Measurements from ENCODE around the gene FOXO1. TPM values are rescaled to one million over a fixed set of nuclear protein-coding genes. Genes with fewer than 3 reads are reported as not detected.

Gene FOXO1
- total and polyA plus RNA-seq, 12 donors: 3.4 to 31.2 (median 15.8) TPM

DNA sequence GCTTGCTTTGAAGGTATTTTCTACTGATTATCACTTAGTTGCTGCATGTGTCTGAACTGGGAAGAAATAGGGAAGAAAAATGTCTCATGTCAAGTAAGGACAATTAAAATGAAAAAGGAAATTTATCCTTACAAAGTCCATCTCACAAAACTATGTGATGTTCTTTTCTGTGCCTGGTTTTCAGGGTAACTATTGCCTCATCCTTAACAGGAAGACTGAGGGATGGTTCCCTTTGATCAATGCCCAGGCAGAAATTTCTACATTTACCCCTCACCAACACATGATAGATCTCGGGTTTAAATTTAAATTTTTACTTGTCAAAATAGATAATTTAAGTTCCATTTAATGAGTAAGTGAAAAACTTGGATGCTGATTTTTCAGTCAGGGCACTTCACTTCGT is 3.9 kb upstream of the FOXO1 start:
- Histone ChIP-seq H3K9me3 (no peaks in the 10 kb centered on the region), H3K27me3 (no peaks in the 10 kb centered on the region), H3K36me3 (no peaks in the 10 kb centered on the region), H3K27ac (no peak overlapping the region), H3K4me3 (no peak overlapping the region), H3K4me1 (peaks cover 0 to 22% (median 13%) of the 10 kb centered on the region in 9 donors)
- DNase-seq: no peak
- intact Hi-C loops (cut with DNase I): no loop called here
- no peak for ATAC-seq
- 87 to 91% methylated on average over 2 of the region's 2 CpGs for WGBS, 2 donors
- TF ChIP-seq, protein P1, sequence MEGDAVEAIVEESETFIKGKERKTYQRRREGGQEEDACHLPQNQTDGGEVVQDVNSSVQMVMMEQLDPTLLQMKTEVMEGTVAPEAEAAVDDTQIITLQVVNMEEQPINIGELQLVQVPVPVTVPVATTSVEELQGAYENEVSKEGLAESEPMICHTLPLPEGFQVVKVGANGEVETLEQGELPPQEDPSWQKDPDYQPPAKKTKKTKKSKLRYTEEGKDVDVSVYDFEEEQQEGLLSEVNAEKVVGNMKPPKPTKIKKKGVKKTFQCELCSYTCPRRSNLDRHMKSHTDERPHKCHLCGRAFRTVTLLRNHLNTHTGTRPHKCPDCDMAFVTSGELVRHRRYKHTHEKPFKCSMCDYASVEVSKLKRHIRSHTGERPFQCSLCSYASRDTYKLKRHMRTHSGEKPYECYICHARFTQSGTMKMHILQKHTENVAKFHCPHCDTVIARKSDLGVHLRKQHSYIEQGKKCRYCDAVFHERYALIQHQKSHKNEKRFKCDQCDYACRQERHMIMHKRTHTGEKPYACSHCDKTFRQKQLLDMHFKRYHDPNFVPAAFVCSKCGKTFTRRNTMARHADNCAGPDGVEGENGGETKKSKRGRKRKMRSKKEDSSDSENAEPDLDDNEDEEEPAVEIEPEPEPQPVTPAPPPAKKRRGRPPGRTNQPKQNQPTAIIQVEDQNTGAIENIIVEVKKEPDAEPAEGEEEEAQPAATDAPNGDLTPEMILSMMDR (IDR thresholded peaks at IDR 0.05): no peak

GRCh38 chr13:40668335-40668734 is 1.9 kb upstream of the FOXO1 start:
- peak overlapping the region in 5 of 10 donors; percentile 85 to 99 (median 97) for H3K27ac ChIP-seq
- H3K9me3 ChIP-seq: no peaks in the 10 kb centered on the region
- peaks cover 0 to 29% (median 20%) of the 10 kb centered on the region in 9 donors for H3K4me1 ChIP-seq
- TF ChIP-seq, protein P1 (IDR thresholded peaks at IDR 0.05): peak in 8 of 9 donors; percentile 10 to 60 (median 52)
- intact Hi-C loops (cut with DNase I): loop anchor here in 9 of 10 donors (5.0 to 10.0 kb wide), 15 partner anchors 81 to 601 kb away; no protein-coding TSS in a partner anchor
- DNase-seq (peak; percentile 38 to 42), ATAC-seq (peak in 6 of 8 donors; percentile 2 to 22 (median 14))
- no peaks in the 10 kb centered on the region for H3K27me3 ChIP-seq
- no peaks in the 10 kb centered on the region for H3K36me3 ChIP-seq
- peak overlapping the region in 4 of 10 donors; percentile 13 to 94 (median 86) for H3K4me3 ChIP-seq
- WGBS, 2 donors: 30 to 47% methylated on average over 11 of the region's 11 CpGs

DNA sequence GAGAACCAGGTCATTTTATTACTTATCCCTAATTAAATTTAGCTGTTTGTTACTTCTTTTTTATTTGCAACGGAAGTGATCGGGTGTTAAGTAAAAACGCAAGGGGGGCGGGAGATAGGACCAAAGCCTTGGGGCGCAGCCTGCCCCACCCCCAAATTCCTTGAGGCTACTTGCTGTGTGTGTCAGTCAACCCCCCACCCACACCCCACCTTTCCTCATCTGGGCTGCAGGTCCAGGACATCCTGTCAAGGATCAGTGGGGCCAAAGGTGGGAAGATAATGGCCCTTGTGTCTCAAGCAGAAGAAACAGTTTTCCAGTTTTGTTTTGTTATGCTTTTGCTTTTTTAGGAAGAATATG is 1.2 kb upstream of the FOXO1 start:
- Histone ChIP-seq H3K4me1 (peaks cover 0 to 36% (median 28%) of the 10 kb centered on the region in 9 donors), H3K27me3 (no peaks in the 10 kb centered on the region), H3K9me3 (no peaks in the 10 kb centered on the region), H3K36me3 (no peaks in the 10 kb centered on the region), H3K4me3 (peak overlapping the region; percentile 81 to 97 (median 92)), H3K27ac (peak overlapping the region; percentile 85 to 99 (median 98))
- intact Hi-C loops (cut with DNase I): loop anchor here in 9 of 10 donors (5.0 to 10.0 kb wide), 15 partner anchors 80 to 600 kb away; no protein-coding TSS in a partner anchor
- ATAC-seq (no peak), DNase-seq (peak; percentile 19 to 33)
- 29 to 31% methylated on average over 5 of the region's 5 CpGs for WGBS, 2 donors
- TF ChIP-seq, protein P1 (IDR thresholded peaks at IDR 0.05): no peak

DNA sequence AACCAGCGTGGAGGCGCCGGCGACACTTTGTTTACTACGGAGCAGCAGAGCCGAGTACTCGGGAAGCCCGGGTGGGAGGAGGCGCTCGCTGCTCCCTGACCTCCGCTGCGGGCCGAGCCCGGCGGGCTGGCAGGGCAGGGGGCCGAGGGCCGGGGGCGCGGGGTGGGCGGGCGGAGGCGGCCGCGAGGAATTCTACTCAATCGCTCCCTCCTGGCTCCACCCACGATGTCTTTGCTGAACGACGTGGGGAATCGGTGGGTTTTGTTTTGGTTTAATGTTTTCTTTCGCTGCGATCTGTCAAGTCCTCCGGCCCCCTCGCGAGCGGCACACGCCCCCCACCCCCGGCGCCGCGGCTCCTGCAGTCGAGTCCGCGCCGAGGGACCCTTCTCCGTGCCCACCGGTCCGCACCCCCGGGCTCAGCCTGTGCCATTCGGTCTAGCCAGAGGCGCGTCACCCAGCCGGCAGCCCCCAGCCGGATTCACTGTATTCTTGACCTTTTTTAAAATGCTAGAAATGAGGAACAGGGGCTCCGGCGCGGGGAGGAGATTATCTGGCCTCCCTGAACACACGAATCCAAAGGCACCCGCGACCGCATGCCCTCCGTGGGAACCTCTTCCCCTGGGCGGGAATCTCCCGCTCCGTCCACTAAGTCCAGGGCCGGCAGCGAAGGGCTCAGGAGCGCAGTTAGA is 636 bp upstream of the FOXO1 start:
- Histone ChIP-seq H3K27me3 (no peaks in the 10 kb centered on the region), H3K36me3 (no peaks in the 10 kb centered on the region), H3K27ac (peak overlapping the region; percentile 85 to 99 (median 98)), H3K4me1 (peaks cover 0 to 41% (median 33%) of the 10 kb centered on the region in 9 donors), H3K4me3 (peak overlapping the region; percentile 81 to 97 (median 92)), H3K9me3 (no peaks in the 10 kb centered on the region)
- TF ChIP-seq, protein P1 (IDR thresholded peaks at IDR 0.05): no peak
- intact Hi-C loops (cut with DNase I): loop anchor here in 9 of 10 donors (5.0 to 10.0 kb wide), 15 partner anchors 80 to 600 kb away; no protein-coding TSS in a partner anchor
- ATAC-seq (peak; percentile 20 to 65 (median 53)), DNase-seq (peak; percentile 35 to 56)
- 1% methylated on average over 67 of the region's 67 CpGs for WGBS, 2 donors

Measured in heart right ventricle (tissue), 16 donors.